ENCODE measurements around the gene RNF144A.

DNA sequence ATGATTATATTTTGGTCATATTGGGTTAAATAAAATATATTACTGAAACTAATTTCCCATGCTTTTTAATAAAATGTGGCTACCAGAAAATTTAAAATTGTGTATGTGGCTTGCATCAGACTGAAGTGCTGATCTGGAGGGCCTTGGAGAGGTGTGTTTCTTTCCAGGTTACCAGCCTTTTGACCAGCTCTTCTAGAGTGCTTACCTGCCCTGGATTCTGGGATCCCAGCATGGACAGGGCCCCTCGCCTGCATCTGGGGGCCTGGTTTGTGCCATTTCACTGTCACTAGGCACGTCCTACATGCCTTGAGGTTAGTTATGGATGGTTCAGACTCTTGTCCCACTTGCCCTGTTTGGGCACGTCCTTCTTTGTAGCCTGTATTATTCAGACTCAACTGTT lies 10.5 kb downstream of the RNF144A start:
- TF ChIP-seq, protein P1, sequence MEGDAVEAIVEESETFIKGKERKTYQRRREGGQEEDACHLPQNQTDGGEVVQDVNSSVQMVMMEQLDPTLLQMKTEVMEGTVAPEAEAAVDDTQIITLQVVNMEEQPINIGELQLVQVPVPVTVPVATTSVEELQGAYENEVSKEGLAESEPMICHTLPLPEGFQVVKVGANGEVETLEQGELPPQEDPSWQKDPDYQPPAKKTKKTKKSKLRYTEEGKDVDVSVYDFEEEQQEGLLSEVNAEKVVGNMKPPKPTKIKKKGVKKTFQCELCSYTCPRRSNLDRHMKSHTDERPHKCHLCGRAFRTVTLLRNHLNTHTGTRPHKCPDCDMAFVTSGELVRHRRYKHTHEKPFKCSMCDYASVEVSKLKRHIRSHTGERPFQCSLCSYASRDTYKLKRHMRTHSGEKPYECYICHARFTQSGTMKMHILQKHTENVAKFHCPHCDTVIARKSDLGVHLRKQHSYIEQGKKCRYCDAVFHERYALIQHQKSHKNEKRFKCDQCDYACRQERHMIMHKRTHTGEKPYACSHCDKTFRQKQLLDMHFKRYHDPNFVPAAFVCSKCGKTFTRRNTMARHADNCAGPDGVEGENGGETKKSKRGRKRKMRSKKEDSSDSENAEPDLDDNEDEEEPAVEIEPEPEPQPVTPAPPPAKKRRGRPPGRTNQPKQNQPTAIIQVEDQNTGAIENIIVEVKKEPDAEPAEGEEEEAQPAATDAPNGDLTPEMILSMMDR (conservative IDR thresholded peaks at IDR 0.05; ENCODE audit: low read depth, low read length), result no peak
- no peak for TF ChIP-seq EZH2 (IDR thresholded peaks at IDR 0.05; ENCODE audit: low read length, unreplicated experiment)
- TF ChIP-seq EZH2phosphoT487 (IDR thresholded peaks at IDR 0.05; ENCODE audit: borderline replicate concordance, low read length), result no peak
